GM19438 (cell line): ENCODE measurements around the gene CDH22.

ENCODE experiments used
- ATAC-seq: cut with Tn5 transposase; IDR thresholded peaks from one replicate; pipeline ENCODE4 v1.9.1; 2021; ENCODE audit warnings: low read depth; ENCODE audit not compliant: unreplicated experiment

Gene CDH22

GRCh38 chr20:46325789-46326188 lies 17.5 kb upstream of the CDH22 start:
- no peak for ATAC-seq

DNA sequence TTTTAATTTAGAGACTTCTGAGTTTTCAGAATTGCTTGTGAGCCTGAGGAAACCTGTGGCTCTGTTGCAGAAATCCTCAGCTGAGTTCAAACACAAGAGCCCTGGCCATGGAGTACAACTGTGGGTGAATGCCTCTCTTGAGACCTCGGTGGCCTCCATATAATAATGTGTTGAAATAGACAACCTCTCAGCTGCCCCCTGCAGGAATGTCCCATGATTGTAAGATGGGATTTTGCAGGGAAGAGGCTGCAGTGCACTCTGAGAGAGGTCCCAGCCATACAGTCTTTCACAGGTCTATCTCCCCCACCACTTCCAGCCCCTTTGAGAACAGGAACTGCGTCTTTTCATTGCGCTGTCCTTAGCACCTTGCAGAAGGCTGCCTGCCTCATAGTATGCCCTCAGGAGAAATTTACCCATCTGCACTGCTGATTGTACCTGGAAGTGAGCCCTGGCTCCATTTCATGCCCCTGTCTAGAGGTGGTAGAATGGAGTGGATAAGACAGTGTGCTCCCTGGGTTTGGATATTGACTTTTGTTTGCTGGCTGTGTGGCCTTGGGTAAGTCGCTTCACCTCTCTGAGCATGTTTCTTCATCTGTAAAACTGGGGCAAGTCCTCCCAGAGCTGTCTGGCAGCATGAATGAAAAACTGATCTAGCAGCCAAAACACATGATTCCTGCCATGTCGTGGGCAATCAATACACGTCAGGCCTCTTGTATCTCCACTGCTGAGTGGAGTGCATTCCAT lies 16.8 kb upstream of the CDH22 start:
- no peak for ATAC-seq

GRCh38 chr20:46324379-46324778 lies 16.1 kb upstream of the CDH22 start:
- no peak for ATAC-seq

DNA sequence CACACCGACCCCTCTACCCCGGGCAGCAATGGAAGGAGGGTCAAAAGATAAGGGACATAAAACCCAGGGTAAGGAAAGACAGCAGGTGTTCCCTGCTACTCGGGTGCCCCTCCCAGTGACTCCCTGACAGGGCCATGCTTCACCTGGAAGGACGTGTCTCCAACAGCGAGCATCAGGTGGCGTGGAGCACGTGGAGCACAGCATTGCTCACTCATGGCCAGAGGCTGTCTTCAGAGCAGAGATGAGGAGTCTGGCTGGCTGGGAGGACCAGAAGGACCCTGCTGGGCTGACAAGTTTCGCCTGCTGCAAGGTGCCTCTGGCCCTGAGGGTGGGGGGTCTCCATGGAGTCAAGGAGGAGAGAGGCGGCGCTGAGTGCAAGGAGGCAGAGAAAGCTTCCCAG lies 15.3 kb upstream of the CDH22 start:
- no peak for ATAC-seq

DNA sequence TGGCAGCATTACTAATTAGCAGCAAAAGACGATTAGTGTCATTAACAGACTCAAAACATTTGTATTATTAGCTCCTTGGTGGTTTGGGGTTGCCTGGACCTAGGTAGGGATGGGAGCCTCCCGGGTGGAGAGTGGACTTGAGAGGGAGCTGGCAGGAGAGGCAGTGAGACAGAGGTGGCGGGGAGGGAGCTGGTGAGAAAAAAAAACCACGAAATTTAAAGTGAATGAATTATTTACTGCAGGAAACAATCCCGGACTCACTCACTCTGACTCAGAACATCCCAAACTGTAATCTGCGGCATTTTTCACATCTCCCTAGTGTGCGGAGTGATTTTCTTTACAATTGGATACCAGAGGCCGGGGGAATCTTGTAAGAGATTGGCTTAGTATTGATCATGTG lies 14.3 kb upstream of the CDH22 start:
- no peak for ATAC-seq

DNA sequence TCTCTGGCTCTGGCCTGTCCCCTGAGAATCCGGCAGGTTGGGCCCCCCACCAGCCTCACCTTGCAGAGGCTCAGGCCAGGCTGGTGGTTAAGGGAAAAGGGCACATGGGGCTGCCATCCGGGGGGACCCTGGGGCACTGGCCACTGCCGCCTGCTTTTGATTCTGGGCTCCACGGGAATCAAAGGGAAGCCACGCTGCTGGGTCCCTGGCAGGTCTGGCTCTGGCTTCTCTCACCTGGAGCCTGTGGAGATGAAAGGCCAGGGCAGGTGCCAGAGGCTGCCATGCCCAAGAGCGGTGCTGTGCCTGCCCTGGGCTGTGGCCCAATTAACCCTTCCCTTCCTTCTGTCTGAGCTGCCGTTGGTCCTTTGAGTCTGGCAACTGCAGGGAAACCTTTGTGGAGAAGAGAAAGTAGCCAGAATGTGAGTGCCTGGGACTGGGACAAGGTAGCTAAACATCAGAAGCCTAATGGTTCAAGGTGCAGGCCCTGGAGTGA lies 9.4 kb upstream of the CDH22 start:
- no peak for ATAC-seq

- no peak for ATAC-seq
Observed at GRCh38 chr20:46316984-46317684, 8.8 kb upstream of the CDH22 start.

GRCh38 chr20:46315311-46315710 lies 7.0 kb upstream of the CDH22 start:
- ATAC-seq, result no peak

- no peak for ATAC-seq
Observed at GRCh38 chr20:46312945-46313861, 4.9 kb upstream of the CDH22 start.

DNA sequence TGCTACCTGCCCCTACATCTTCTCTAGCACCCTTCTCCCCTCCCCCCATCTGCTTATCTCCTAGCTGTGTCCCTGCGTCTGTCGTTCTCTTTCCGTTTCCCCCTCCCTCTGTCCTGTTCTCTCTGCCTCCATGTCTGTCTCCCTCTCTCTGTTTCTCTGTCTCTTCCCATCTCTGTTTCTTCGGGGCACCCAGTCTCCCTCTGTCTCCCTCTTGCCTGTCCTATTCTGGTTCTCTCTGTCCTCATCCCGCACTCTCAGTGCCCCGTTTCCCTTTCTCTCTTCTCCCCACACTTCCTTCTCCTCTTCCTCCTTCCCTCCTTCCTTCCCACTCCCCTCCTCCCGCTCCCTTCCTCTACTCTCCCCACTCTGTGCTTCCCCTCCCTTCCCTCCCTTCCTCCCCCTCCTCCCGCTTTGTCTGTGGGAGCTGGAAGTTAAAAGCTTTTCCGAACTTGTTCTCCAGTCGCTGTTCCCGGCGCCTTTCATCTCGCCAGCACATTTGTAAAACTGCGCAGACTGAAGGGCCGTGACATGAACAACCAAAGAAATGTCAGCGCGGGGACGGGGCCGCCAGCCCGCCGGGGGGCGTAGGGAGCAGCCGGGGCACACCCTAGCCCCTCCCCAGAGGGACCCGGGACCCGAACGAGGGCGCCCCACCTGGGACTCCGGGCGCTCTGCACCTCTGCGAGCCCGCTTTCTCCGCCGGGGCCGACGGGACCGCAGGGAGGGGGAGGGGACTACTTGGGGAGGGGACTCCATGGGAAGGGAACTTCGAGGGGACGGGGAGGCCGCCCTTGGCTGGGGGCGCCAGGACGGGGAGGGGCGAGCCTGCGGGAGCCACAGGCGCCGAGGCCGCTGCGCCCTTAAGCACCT lies 4.0 kb upstream of the CDH22 start:
- no peak for ATAC-seq

DNA sequence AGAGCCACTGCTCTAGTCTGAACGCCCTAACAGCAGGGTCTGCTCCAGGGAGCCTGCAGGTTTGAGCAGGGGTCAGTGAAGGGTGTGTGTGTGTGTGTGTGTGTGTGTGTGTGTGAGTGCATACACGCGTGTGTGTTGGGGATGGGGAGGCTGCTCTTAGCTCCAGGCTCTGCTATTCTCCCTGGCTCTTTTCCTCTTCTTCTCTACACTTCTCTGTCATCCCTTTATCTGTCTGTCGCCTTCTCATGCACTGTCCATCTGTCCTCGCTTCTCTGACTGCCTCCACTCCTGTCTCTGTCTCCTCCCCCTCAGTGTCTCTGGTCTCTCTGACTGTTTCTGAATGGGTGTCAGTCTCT lies 3.4 kb upstream of the CDH22 start:
- ATAC-seq, result no peak

DNA sequence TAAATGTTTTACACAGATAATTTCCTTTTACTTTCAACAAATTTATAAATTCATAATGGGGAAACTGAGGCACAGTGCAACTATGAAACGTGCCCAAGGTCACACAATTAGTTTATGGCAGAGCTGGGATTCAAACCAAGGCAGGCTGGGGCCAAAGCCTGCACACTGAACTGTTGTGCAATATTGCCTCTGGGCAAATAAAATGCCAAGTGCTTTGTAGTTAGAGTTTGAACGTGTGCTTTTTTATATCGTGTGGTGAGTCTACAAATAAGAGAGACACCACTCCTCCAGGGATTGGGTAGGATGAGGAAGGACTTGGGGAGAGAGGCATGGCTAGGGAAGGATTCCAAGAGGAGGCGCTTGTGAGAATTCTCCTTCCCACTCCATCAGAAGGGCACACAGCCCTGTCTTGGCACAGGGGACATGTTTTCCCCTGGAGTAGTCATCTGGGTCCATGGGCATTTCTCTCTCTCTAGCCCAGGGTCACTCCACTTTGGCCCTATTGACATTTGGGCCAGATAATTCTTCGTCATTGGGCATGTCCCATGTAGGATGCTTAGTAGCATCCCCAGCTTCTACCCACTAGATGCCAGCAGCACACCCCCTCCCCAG lies 2.8 kb upstream of the CDH22 start:
- no peak for ATAC-seq

DNA sequence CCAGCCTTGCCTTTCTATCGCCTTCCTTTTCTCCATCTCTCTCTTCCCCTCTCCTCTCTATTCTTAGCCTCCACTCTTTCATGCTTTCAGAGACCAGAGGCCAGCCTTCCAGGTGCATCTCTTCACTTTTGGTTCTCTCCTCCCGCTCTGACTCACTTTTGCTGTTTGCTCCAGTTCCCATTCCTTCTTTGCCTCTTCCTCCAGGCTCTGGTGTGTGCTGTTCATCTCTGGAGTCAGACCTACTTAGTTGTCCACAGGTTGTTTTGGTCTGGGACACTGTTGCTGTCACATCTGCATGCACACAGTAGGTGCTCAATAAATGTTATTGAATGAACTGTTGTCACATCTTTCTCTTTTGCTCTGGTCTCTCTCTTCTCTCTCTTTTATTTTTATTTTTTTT lies 1.6 kb upstream of the CDH22 start:
- no peak for ATAC-seq

DNA sequence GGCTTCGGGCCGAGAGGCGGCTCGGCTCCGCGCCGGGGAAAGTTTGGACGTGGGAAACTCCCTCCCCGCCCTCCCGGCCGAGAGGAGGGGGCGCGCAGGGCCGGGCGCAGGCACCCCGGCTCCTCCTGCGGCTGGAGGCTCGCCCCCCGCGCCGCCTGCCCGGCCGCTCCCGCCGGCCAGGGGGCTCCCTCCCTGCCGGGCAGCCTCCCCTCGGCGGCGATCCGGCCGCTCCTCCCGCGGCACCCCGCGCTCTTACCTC lies 370 bp downstream of the CDH22 start:
- no peak for ATAC-seq

DNA sequence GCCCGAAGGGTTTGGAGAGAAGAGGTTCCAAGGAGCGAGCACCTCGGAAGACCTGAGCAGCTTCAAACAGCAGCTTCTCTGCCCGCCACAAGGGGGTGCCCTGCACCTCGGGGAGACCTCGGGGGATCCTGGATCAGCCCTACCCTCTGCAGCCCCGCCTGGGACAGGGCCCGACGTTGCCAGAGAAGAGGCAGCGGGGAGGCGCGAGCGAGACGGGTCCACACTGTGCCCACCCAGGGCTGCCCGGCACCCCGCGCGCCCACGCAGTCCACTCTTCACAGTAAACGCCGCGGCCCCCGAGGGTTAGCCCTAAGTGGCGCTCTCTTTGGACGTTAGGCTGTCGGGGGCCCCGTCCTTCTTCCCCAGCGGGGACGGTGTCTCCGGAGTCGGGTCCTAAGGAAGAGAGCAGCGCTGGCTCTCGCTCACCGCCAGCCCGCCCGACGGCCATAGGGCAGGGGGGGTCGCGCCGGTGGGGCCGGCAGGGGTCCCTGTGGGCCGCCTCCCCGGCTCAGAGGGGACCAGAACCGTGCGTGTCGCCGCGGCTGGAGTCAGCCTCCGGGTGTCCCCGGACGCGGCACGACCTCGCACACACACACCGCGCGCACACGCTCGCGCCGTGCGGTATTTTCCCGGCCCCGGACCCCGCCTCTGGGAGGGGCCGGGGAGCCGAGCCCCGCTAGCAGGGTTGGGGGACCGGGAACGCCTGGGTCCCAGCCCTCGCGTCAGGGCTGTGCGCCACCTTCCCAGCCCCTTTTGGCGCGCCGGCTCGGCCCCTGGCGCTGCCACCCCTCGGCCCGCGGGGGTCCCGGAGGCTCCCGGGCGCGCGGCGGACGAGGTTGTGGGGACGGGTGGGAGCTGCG lies 929 bp downstream of the CDH22 start:
- ATAC-seq, result peak; percentile 63

DNA sequence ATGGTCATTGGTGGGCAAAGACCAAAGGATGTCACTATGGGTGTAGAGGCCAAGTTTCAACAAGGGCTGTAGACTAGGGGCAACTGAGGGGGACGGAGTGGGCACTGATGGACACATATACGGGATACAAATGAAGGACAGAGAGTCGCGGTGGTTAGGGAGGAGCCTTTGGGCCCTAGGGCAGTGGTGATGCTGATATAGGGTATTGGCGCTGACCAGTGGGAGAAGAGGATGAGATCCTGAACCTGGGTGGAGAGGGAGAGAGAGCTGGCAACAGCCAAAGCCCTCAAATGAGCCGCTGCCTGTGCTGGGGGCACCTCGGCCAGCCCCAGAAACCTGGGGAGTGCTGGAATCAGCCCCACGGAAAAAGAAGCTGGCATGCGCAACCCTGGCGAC lies 1.6 kb downstream of the CDH22 start:
- no peak for ATAC-seq

- no peak for ATAC-seq
Observed at GRCh38 chr20:46305973-46306360, 2.3 kb downstream of the CDH22 start.

- ATAC-seq, result no peak
Observed at GRCh38 chr20:46305331-46305972, 2.8 kb downstream of the CDH22 start.

DNA sequence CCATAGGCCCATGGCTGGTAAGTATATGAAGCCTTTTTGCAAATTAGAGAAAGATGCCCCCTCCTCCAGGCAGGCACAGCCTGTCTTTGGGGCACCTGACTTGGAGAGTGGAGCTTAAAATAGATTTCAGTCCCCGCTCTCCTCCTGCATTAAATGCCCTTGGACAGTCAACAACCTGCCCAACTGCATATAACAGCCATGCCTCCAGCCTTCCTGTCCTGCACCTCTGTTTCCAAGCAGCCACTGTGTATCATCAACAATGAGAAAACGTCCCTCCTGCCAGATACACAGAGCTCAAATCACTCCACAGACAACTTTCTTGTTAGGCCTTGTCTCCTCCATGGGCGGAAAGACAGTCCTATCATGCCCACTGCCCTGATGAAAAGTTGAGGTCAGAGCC lies 3.4 kb downstream of the CDH22 start:
- ATAC-seq, result no peak
